Measurements from ENCODE around the gene ANGPTL8.

The ANGPTL8 gene

GRCh38 chr19:11236324-11237301 lies 2.8 kb upstream of the ANGPTL8 start:
- no peak for DNase-seq

GRCh38 chr19:11237321-11237720 lies 2.1 kb upstream of the ANGPTL8 start:
- no peak for DNase-seq

GRCh38 chr19:11238041-11238440 lies 1.4 kb upstream of the ANGPTL8 start:
- DNase-seq = no peak

- DNase-seq = no peak
Measured at GRCh38 chr19:11238781-11239376, 540 bp upstream of the ANGPTL8 start.

GRCh38 chr19:11240008-11240444 lies 607 bp downstream of the ANGPTL8 start:
- DNase-seq = no peak

GRCh38 chr19:11242025-11242424 lies 2.6 kb downstream of the ANGPTL8 start:
- DNase-seq = no peak

GRCh38 chr19:11242864-11243797 lies 3.7 kb downstream of the ANGPTL8 start:
- DNase-seq = peak; percentile 60 to 80 (median 75)

GRCh38 chr19:11243798-11244169 lies 4.4 kb downstream of the ANGPTL8 start:
- no peak for DNase-seq

GRCh38 chr19:11244846-11245589 lies 5.6 kb downstream of the ANGPTL8 start:
- no peak for DNase-seq

- DNase-seq = no peak
Measured at GRCh38 chr19:11246941-11247340, 7.5 kb downstream of the ANGPTL8 start.

- DNase-seq = no peak
Measured at GRCh38 chr19:11247391-11247790, 8.0 kb downstream of the ANGPTL8 start.

GRCh38 chr19:11247934-11248333 lies 8.5 kb downstream of the ANGPTL8 start:
- no peak for DNase-seq

- no peak for DNase-seq
Measured at GRCh38 chr19:11248852-11249251, 9.4 kb downstream of the ANGPTL8 start.

- DNase-seq = no peak
Measured at GRCh38 chr19:11251217-11251616, 11.8 kb downstream of the ANGPTL8 start.

- DNase-seq = no peak
Measured at GRCh38 chr19:11251650-11252314, 12.4 kb downstream of the ANGPTL8 start.

- DNase-seq = no peak
Measured at GRCh38 chr19:11252665-11253355, 13.4 kb downstream of the ANGPTL8 start.

- peak in 1 of 5 experiments; percentile 11 for DNase-seq
Measured at GRCh38 chr19:11254666-11255065, 15.2 kb downstream of the ANGPTL8 start.

- DNase-seq = no peak
Measured at GRCh38 chr19:11256189-11256588, 16.8 kb downstream of the ANGPTL8 start.

GRCh38 chr19:11257846-11258380 lies 18.5 kb downstream of the ANGPTL8 start:
- no peak for DNase-seq

GRCh38 chr19:11260996-11261395 lies 21.6 kb downstream of the ANGPTL8 start:
- DNase-seq = no peak

Data from T-helper 2 cell (primary cell).